RPMI7951 (cell line): Measurements from ENCODE around the gene HDGFL2. TPM values are rescaled to one million over a fixed set of nuclear protein-coding genes. Genes with fewer than 3 reads are reported as not detected.

Experiments
- DNase-seq: peaks from one replicate; pipeline ENCODE4 v3.0.0-alpha.2; 2012; ENCODE audit warnings: low read depth
- total RNA-seq: library from RNA; depleted of rRNA; stranded (reverse); fragments of >200 nt; shearing (Covaris generic); gene quantifications from 2 replicates; pipeline ENCODE4 v1.2.3, GENCODE V29; 2014

Gene HDGFL2
- total RNA-seq, 1 experiment from 2014 or later, result 41.9 TPM

DNA sequence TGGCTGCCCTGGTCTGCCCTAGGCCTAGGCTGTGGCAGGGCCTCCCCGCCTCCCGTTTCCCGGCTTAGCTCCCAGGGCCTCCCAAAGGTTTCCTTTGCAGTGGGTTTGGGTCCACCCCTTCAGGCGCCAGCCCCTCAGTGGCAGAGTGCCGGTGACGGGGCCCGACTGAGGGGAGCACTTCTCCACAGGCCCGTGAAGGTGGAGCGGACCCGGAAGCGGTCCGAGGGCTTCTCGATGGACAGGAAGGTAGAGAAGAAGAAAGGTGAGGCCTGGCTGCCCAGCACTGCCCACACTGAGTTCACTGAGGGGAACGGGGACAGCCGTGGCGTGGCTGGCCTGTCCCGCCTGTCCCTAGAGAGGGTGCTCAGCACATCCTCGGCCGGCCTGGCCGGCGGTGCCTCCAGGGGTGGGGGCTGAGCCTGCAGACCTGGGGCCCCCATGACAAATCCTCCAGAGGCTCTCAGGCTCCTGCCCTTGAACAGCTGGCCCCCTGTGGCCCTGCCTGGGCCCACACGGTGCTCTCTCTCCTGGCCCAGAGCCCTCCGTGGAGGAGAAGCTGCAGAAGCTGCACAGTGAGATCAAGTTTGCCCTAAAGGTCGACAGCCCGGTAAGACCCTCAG is 25.8 kb downstream of the HDGFL2 start:
- DNase-seq, result no peak

DNA sequence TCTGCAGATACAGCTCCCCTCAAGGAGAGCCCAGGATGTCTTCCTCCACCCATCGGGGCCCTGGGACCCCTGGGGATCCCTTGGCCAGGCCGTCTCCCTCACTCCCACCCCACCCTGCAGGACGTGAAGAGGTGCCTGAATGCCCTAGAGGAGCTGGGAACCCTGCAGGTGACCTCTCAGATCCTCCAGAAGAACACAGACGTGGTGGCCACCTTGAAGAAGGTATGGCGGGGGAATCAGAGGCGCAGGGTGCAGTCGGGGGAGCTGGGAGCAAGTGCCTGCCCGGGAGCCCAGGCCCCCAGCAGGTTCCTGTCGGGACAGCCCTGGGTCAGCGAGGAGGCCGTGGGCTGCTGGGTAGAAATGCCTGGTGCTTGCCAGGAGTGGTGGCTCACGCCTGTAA is 26.6 kb downstream of the HDGFL2 start:
- DNase-seq, result no peak

DNA sequence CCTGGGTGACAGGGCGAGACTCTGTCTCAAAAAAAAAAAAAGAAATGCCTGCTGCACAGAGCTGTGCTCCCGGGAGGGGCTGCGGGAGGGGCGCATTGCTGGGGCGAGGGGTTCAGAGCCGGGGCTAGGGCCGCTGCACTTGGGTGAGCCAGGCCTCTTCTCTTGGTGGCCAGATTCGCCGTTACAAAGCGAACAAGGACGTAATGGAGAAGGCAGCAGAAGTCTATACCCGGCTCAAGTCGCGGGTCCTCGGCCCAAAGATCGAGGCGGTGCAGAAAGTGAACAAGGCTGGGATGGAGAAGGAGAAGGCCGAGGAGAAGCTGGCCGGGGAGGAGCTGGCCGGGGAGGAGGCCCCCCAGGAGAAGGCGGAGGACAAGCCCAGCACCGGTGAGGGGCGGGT is 27.2 kb downstream of the HDGFL2 start:
- no peak for DNase-seq

DNA sequence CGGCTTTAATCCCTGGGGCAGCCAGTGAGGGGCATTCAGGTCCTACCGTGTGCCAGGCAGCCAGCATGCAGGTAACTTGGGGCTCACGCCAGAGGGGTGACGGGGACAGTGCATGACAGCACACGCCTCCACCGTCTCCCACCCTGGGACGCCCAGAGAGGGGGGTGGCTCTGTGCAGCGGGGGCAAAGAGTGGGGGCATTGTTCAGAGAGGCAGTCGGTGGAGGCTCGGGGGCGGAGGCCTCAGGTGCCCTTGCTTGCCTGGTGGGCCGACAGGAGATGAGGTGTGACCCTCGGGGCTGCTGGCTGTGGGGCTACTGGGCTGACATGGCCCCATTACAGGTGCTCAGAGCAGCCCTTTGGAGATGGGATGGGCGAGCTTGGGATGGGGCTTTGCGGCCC is 27.8 kb downstream of the HDGFL2 start:
- DNase-seq, result no peak

DNA sequence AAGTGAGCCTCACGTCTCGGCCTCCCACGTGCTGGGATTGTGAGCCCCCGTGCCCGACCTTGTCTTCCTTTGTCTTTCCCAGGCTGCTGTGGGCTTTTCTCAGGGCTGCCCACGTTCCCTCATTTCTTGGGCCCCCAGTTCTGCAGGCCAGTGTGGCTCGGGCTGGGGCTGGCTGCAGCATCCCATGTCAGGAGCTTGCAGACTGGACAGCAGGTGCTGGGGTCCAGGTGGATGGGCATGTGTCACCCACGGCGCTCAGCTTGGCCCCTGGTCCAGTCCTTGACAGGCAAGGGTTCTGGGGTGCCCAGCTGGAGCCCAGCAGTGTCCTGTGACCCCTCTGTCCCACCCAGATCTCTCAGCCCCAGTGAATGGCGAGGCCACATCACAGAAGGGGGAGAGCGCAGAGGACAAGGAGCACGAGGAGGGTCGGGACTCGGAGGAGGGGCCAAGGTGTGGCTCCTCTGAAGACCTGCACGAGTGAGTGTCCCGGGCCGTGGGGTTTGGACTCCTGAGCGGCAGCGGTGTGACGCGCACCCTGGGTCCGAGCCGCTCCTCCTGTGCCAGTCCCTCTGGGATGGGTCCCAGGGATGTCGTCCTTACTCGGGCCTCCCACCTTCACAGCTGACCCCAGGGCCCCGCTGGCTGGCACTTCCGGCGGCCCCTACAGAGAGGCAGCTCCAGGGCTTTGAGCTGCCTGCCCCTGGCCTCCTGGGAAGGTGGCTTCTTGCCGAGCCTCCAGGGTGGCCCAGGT is 28.9 kb downstream of the HDGFL2 start:
- no peak for DNase-seq

DNA sequence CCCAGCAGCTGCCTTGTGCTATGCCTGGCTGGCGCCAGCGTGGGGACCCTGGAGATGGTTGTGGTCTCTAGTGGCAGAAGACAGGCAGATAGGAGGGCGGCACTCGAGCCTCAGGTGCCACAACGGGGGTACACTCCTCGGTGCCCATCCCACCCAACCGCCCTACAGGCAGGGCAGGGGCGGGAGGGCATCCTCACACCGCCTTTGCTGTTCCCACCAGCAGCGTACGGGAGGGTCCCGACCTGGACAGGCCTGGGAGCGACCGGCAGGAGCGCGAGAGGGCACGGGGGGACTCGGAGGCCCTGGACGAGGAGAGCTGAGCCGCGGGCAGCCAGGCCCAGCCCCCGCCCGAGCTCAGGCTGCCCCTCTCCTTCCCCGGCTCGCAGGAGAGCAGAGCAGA is 29.6 kb downstream of the HDGFL2 start:
- DNase-seq, result no peak

DNA sequence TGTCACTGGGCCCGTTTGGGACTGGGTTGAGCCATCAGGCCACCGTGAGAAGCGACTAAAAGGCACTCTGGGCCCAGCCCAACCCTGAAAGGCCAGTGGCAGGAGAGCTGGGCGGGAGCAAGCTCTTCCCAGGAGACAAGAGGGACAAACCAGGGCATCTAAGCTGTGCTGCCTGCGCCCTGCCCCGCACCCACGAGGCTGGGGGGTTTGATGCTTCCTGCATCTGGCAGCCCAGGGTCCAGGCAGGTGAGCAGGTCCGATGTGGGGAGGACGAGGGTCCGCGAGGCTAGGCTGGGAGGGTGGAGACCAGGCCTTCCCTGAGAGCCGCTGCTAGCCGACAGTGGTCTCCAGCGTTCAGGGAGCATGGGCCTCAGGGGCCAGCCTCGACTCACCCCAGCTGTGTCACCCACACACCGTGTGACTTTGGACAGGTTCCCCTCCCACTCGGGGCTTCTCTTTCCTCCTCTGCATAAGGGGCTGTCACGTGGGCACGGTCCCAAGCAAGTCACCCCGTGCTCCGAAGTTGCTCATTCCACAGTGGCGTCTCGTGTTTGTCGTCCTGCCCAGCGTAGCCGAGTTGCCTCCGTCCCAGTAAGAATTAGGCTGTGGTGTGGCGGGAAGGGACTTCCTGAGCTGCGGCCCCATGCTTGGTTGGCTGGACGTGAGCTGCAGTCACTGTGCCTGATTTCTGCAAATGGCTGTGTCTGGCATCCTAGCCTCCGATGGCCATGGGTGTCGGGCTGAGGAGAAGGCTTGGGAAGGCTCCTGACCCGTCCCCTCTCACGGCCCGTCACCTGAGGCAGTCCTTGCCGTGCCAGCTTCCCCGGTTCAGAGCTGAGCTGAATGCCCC is 30.4 kb downstream of the HDGFL2 start:
- DNase-seq, result no peak

DNA sequence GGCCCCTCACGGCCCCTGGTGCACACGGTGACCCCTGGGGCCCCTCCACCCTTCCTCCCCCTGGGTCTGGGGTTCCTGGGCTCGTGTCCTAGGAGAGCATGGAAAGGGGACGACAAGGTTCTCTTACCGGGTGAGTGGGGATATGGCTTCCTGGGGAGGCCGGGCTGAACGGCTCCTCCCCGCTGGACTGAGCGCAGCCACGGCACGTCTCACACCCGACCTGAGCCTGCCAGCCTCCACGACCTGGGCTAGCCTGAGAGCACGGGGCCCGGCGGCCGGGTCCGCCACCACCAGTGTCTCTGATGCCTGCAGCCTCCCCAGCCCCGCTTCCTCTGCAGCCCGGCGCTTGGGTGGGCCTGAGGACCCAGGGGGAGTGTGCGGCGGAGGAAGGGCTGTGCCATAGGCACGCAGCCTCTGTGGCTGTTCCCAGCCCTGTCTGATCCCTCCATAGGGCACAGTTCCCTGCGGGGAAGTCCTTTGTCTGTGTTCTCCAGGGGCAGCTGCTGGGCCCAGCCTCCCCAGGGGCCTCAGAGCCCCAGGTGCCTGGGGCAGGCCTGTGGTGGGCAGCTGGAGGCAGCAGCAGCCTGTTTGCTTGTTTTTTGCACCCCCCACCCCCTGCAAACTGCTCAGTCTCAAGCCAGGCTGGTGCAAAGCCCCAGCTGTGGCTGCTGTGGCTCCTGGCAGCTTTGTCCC is 31.2 kb downstream of the HDGFL2 start:
- no peak for DNase-seq

DNA sequence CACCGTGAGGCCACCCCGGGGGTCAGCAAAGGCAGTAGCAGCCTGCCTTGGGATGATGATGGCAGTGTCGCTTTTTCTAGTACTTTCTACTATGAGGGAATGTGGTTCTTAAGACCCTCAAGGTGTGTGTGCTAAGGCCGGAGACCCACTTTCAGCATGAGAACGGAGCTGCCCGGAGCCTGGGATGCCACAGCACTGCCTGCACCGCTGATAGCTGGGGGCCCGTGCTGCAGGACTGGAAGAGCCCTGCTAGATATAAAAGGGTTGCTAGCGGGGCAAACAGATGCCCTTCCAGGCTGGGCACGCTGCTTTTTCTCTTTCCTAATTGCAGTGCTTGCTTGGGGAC is 31.7 kb downstream of the HDGFL2 start:
- no peak for DNase-seq

DNA sequence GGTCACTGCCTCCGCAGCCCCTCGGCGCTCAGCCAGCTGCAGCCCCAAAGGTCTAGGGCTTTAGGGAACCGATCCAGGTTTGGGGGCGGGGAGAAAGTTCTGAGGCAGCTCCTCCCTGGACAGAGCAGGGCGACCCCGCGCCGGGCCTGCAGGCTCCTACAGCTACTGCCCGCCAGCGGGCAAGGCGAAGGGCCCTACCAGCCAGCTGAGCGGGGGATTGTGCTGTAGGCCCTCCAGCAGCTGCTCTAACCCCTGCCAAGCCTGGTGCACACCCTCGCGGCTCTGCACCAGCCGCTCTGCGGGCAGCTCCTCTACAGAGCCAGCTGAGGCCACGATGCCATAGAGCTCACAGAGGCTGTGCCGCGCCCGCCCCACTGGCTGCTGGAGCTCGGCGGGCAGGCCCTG is 32.2 kb downstream of the HDGFL2 start:
- DNase-seq, result no peak

DNA sequence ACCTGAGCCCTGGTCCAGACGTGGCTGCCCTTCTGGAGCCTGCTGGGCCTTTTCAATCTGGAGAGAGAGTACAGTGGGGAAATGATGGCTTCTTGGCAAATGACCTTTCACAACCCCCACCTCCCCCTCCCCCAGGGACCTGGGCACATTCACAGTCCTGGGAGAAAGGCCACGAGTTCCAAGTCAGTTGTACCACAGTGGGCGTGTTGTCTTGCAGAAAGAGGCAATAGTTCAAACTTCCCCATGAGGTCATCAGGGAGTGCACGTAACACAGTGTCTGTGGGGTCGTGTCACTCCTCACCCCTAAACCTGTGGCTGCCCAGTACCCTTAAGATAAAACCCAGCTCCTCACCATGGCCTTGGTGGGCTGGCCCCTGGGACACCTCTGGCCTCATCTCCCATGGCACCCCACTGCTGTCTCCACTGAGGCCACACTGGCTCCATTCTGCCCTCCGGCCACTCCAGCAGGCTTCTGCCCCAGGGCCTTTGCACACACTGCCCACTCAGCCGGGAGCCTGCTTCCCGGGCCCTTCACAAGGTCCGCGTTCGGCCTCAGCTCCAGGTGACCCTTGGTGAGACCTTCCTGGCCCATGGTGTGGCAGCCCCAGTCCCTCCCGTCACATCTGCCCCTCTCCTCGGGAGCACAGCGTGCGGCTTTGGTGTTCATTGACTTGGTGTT is 32.9 kb downstream of the HDGFL2 start:
- DNase-seq, result no peak

DNA sequence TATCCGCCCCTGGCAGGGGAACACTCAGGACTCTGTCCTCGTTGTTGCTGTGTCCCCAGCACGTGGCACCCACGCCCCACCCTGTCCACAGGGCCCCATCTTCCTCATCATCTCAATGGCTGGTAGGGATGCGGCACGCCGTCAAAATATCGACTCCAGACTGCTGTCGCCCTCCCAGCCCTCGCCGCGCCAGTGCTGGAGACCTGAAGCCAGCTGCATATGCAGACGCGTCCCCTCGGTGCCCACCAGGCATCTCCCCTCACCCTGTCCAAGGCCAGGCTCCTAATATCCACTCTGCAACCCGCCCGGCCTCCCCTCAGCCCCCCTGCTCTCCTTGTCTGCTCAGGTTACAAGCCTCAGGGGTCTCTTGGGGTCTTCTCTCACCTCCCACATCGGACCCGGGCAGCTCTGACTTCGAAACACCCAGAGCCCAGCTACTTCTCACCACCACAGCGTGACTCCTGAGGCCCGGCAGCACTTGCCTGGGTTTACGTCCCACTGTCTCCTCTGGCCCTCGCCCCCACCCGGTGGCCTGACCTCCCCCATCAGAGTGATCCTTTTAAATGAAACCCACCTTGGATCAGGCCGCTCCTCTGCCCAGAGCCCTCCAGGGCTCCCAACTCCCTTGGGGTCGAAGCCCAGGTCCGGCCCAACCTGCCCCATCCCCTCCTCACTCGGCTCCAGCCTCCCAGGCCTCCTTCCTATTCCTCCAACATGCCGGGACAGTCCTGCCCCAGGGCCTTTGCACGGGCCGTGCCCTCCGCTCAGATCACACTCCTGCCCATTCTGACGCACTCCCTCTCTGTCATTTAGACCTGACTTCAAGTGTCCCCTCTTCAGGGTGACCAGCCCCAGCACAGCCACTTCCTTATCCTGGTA is 33.7 kb downstream of the HDGFL2 start:
- DNase-seq, result no peak

DNA sequence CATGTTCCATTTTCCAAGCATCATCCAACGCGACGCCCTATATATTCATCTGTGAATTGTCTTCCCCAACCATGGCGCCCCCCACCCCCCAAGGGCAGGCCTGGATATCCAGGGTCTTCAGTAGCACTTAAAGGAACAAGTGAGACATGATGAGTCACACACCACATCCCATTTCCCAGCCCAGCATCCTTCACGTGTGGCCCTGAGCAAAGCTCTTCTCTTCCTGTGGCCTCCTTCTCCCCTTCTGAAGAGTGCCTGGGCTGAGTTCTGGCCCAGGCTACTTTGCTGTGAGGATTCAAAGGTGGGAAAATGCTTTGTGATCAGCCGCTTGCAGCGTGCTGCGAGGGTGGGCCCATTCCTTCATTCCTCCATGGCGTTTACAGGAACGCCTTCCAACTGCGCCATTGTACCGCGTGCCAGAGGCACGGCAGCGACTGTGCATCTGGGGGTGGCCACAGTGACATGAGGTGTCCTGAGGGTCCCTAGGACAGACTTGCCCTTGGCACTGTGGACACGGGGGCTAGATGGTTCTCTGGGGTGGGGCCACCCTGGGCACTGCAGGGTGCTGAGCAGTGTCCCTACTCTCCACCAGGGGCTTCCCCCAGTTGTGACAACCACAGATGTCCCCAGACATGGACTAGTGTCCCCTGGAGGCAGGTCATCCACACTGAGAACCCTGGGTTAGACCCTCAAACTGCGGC is 34.5 kb downstream of the HDGFL2 start:
- peak; percentile 82 for DNase-seq

DNA sequence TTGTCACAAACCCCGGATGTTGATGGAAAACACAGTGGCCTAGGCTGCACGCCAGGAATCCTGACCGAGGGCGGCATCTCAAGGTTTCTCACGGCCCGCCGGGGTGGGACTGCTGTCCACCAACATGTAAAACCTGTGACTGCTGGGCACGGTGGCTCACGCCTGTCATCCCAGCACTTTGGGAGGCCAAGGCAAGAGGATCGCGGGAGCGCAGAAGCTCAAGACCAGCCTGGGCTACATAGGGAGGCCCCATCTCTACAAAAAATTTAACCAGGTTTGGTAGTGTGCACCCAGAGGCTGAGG is 35.0 kb downstream of the HDGFL2 start:
- no peak for DNase-seq

DNA sequence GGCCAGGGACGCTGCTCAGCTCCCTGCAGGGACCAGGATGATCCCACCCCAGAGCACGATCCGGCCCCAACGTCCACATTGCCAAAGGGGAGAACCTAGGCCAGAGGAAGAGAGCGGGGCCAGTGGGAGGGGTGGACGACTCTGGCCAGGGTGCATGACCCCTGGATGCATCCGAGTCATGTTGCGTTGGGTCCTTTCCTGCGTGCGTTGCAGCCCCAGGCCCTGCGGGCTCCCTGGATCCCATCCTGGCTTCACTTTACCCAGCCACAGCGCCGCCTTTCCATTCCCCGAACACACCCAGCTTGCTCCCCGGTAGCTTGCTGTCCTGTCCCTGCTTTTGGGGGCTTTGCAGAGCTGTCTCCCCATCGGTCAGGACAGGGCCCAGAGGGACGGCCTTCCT is 35.7 kb downstream of the HDGFL2 start:
- DNase-seq, result no peak

DNA sequence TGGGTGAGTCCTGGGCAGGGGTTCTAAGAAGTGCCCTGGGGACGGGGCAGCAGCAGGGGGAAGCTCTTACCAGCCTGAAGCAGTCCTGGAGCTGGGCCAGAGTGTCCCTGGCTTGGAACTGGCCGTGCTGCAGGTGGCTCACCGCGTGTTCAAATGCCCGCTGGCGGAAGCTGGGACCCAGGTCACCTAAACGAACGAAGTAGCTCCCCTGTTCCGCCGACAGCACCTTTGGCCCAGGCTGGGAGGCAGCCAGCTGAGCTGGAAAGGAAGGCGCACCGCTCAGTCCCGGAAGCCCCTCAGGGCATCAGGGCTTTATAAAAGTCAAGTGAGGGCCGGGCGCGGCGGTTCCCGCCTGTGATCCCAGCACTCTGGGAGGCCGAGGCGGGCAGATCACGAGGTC is 36.6 kb downstream of the HDGFL2 start:
- peak; percentile 47 for DNase-seq

DNA sequence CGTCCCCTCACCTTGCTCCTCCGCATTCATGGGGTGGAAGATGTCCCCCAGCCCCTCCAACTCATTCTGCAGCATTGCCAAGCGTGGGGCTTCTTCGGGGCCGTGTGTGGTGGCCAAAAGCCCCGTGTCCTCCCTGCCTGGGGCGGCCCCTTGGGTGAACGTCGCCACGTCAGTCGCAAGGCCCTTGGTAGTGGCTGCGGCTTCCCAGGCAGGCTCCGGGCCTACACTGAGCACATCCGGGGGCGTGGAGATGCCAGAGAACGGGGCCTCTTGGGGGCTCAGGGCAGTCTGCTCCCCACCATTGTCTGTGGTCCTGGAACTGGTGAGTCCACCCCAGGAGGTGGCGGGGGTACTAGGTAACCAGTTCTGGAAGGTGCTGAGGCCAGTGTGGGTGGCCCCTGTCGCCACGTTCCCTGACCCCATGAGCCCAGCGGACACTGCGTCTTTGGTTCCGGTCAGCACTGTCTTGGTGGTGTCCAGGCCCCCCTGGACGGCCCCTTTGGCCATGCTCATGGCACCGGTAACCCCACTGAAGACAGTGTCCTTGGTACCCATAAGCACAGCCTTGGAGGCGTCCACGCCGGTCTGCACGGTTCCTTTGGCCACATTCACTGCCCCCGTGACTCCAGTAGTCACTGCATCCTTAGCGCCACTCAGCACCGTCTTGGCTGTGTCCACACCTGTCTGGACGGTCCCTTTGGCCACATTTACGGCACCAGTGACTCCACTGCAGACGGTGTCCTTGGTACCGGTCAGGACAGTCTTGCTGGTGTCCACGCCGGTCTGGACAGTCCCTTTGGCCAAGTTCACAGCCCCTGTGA is 38.5 kb downstream of the HDGFL2 start:
- no peak for DNase-seq

DNA sequence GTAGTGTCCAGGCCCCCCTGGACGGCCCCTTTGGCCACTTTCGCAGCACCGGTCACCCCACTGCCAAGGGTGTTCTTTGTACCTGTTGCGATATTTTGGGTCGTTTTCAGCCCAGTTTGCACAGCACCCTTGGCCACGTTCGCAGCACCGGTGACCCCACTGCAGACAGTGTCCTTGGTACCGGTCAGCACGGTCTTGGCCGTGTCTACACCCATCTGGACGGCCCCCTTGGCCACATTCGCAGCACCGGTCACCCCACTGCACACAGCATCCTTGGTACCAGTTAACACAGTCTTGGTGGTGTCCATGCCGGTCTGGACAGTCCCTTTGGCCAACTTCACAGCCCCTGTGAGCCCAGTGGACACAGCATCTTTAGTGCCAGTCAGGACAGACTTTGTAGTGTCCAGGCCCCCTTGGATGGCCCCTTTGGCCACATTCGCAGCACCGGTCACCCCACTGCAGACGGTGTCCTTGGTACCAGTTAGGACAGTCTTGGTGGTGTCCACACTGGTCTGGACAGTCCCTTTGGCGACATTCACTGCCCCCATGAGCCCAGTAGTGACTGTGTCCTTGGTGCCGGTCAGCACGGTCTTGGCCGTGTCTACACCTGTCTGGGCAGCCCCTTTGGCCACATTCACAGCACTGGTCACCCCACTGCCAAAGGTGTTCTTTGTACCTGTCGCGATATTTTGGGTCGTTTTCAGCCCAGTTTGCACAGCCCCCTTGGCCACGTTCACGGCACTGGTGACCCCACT is 39.4 kb downstream of the HDGFL2 start:
- DNase-seq, result no peak

DNA sequence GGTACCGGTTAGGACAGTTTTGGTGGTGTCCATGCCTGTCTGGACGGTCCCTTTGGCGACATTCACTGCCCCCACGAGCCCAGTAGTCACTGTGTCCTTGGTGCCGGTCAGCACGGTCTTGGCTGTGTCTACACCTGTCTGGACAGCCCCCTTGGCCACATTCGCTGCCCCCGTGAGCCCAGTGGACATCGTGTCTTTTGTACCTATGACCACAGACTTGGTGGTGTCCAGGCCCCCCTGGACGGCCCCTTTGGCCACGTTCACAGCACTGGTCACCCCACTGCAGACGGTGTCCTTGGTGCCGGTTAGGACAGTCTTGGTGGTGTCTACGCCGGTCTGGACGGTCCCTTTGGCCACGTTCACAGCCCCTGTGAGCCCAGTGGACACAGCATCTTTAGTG is 40.0 kb downstream of the HDGFL2 start:
- no peak for DNase-seq
